GM12878 (cell line): ENCODE results near the gene OLA1. TPM values are rescaled to one million over a fixed set of nuclear protein-coding genes. Genes with fewer than 3 reads are reported as not detected.

Source experiments
- ATAC-seq: fragments of 200-7000 bp; cut with Tn5 transposase; 3 replicates; pipeline ENCODE4 v1.9.1; 2020; ENCODE audit warnings: mild to moderate bottlenecking, moderate library complexity
- BruUV-seq: library from RNA; stranded (reverse); fragments of 400-500 nt; replicated peaks from 2 replicates; lab custom pipeline; 2021; lab: Mats Ljungman, UMichigan
- CTCF ChIA-PET: fragments of 300-600 bp; sonication (Branson Sonifier 250); formaldehyde crosslinking; extraction: SDS; loops from one replicate; lab custom pipeline; 2021; ENCODE audit warnings: inconsistent platforms; lab: Yijun Ruan, JAX
- POLR2A ChIA-PET: fragments of 350-600 bp; formaldehyde crosslinking; extraction: SDS; loops from one replicate; lab custom pipeline; 2021; ENCODE audit warnings: inconsistent platforms; lab: Charles Lee
- RAD21 ChIA-PET: fragments of 300-600 bp; sonication (Branson Sonifier 250); formaldehyde crosslinking; loops from one replicate; lab custom pipeline; 2023; ENCODE audit warnings: antibody characterized with exemption; ENCODE audit not compliant: unreplicated experiment; lab: Charles Lee
- SMC1A ChIA-PET: fragments of 300-600 bp; sonication (Branson Sonifier 250); formaldehyde crosslinking; loops from one replicate; lab custom pipeline; 2023; ENCODE audit not compliant: unreplicated experiment, uncharacterized antibody; lab: Charles Lee
- DNase-seq: peaks from one replicate; pipeline ENCODE4 v3.0.0-alpha.2; 2011; ENCODE audit warnings: low read depth, low spot score
- FAIRE-seq: peaks from 3 replicates; lab custom pipeline; 2011; peaks lifted over from hg19 to GRCh38; lab: Jason Lieb, UNC
- H2AFZ ChIP-seq: 2 replicates; pipeline ENCODE4 v1.6.0; 2011; ENCODE audit warnings: low read depth, low read length, control low read depth; ENCODE audit not compliant: control insufficient read depth
- H3K27ac ChIP-seq: 2 replicates; pipeline ENCODE4 v1.5.1; 2011; ENCODE audit warnings: control low read depth; ENCODE audit not compliant: control insufficient read depth, insufficient read depth
- H3K27me3 ChIP-seq, 2 experiments: replicated peaks in 1 of 2; 2 replicates each; pipeline versions ENCODE4 v1.6.0 to v1.6.1; 2011; ENCODE audit warnings: low read length in 1 of 2; ENCODE audit not compliant: control insufficient read depth in 2 of 2, insufficient read depth in 2 of 2
- H3K36me3 ChIP-seq, 2 experiments: 2 replicates each; pipeline ENCODE4 v1.5.1; 2011; ENCODE audit warnings: low read length in 1 of 2; ENCODE audit not compliant: control insufficient read depth in 2 of 2, insufficient read depth in 2 of 2
- H3K4me1 ChIP-seq: 2 replicates; pipeline ENCODE4 v1.6.1; 2011; ENCODE audit warnings: mild to moderate bottlenecking, low read length, moderate library complexity, mixed read lengths; ENCODE audit not compliant: control insufficient read depth, insufficient read depth
- H3K4me2 ChIP-seq: 2 replicates; pipeline ENCODE4 v1.6.0; 2011; ENCODE audit warnings: control low read depth; ENCODE audit not compliant: control insufficient read depth, insufficient read depth
- H3K4me3 ChIP-seq: fragments of 200-600 bp; sonication (generic); 2 replicates; pipeline ENCODE4 v1.5.1; 2016
- H3K79me2 ChIP-seq: 2 replicates; pipeline ENCODE4 v1.6.0; 2011; ENCODE audit warnings: low read length; ENCODE audit not compliant: control insufficient read depth, insufficient read depth
- H3K9ac ChIP-seq: 2 replicates; pipeline ENCODE4 v1.8.0; 2011; ENCODE audit warnings: low read length, control low read depth, mixed read lengths; ENCODE audit not compliant: control insufficient read depth, insufficient read depth
- H3K9me3 ChIP-seq: replicated peaks from 3 replicates; pipeline ENCODE4 v1.5.1; 2011; ENCODE audit warnings: mild to moderate bottlenecking, low read length; ENCODE audit not compliant: control insufficient read depth, insufficient read depth
- H4K20me1 ChIP-seq: 2 replicates; pipeline ENCODE4 v1.6.0; 2011; ENCODE audit not compliant: control insufficient read depth, insufficient read depth
- CBX3 ChIP-seq: fragments of 200-600 bp; sonication (generic); IDR thresholded peaks from 2 replicates; pipeline ENCODE4 v1.6.1; 2016; ENCODE audit warnings: low read depth, borderline replicate concordance
- CHD2 ChIP-seq: IDR thresholded peaks from 2 replicates; pipeline ENCODE4 v1.6.1; 2011; ENCODE audit warnings: low read depth, low read length, improper control_type of control experiment, borderline replicate concordance
- EZH2 ChIP-seq: IDR thresholded peaks from 2 replicates; pipeline ENCODE4 v1.6.1; 2012; ENCODE audit warnings: low read depth, mild to moderate bottlenecking, control low read depth, inconsistent platforms, low read length, borderline replicate concordance; ENCODE audit not compliant: control insufficient read depth
- FOXK2 ChIP-seq: fragments of 450-650 bp; IDR thresholded peaks from 2 replicates; pipeline ENCODE4 v1.6.1; 2017; ENCODE audit warnings: mild to moderate bottlenecking, moderate library complexity
- JUNB ChIP-seq: IDR thresholded peaks from 2 replicates; pipeline ENCODE4 v1.6.1; 2016; ENCODE audit warnings: antibody characterized with exemption, mild to moderate bottlenecking
- NBN ChIP-seq: fragments of 450-650 bp; IDR thresholded peaks from 2 replicates; pipeline ENCODE4 v1.6.1; 2016
- PML ChIP-seq: IDR thresholded peaks from 2 replicates; pipeline ENCODE4 v1.6.1; 2012; ENCODE audit warnings: low read length, inconsistent platforms
- POLR2AphosphoS5 ChIP-seq: IDR thresholded peaks from 2 replicates; pipeline ENCODE4 v1.6.1; 2011; ENCODE audit warnings: mild to moderate bottlenecking, low read length, inconsistent platforms
- SIN3A ChIP-seq: IDR thresholded peaks from 2 replicates; pipeline ENCODE4 v1.6.1; 2012; ENCODE audit warnings: low read depth, low read length, improper control_type of control experiment
- SP1 ChIP-seq: IDR thresholded peaks from one replicate; pipeline ENCODE4 v1.6.1; 2011; ENCODE audit warnings: low read depth, low read length
- TAF1 ChIP-seq: IDR thresholded peaks from 2 replicates; pipeline ENCODE4 v1.6.1; 2011; ENCODE audit warnings: mild to moderate bottlenecking, low read depth, low read length, borderline replicate concordance
- TARDBP ChIP-seq: IDR thresholded peaks from 2 replicates; pipeline ENCODE4 v1.6.1; 2016; ENCODE audit warnings: borderline replicate concordance
- WGBS: methylation state at CpG from one replicate; pipeline ENCODE4 v1.1.6; 2016; ENCODE audit warnings: low lambda C conversion rate; ENCODE audit not compliant: insufficient replicate concordance, insufficient coverage; ENCODE audit errors: missing lambda C conversion rate; 5-methylcytosine and 5-hydroxymethylcytosine counted together
- in situ Hi-C: fragments of 300-500 bp; cut with MboI; formaldehyde crosslinking; loops from 9 replicates; pipeline ENCODE4 v1.14.3; 2018; ENCODE audit warnings: mixed read lengths
- intact Hi-C: fragments of 100-400 bp; cut with micrococcal nuclease; formaldehyde crosslinking; loops from one replicate; pipeline ENCODE4 v1.14.2; 2022; ENCODE audit not compliant: unreplicated experiment
- polyA plus RNA-seq, 11 experiments: library from polyadenylated mRNA; depleted of rRNA in 4 of 11; unstranded in 6 of 11; stranded (reverse) in 5 of 11; fragments of >200 nt; fragmentation: Nextera tagmentation in 4 of 11; fragmentation: Illumina TruSeq in 1 of 11; extraction: Ambion mirVana in 4 of 11; extraction: Trizol in 1 of 11; gene quantifications; 1 replicate in 1 of 11; 2 replicates in 10 of 11; pipeline versions ENCODE4 v1.2.1 to v1.2.3, GENCODE V29; 2011 to 2016; ENCODE audit warnings: inconsistent platforms in 2 of 11, missing spikeins in 2 of 11, low read depth in 1 of 11
- total RNA-seq, 4 experiments: library from RNA; depleted of rRNA in 3 of 4; stranded (reverse); fragments of >200 nt in 3 of 4; fragmentation: Illumina TruSeq in 1 of 4; extraction: Trizol in 1 of 4; gene quantifications; 2 replicates each; pipeline versions ENCODE4 v1.2.1 to v1.2.3, GENCODE V29; 2013 to 2021
- TF ChIP-seq, protein P1 (sequence below): fragments of 450-650 bp; IDR thresholded peaks from 2 replicates; pipeline ENCODE4 v1.6.1; 2018; ENCODE audit warnings: mild to moderate bottlenecking, low read depth, moderate library complexity; ENCODE audit not compliant: partially characterized antibody
- TF ChIP-seq, protein P2 (sequence below): fragments of 150-350 bp; IDR thresholded peaks from 2 replicates; pipeline ENCODE4 v1.6.1; 2016; ENCODE audit warnings: low read depth, low read length
- TF ChIP-seq, protein P3 (sequence below): IDR thresholded peaks from 2 replicates; pipeline ENCODE4 v1.6.1; 2011; ENCODE audit warnings: borderline replicate concordance, low read depth, mild to moderate bottlenecking, moderate library complexity, low read length; ENCODE audit not compliant: insufficient read depth, poor library complexity, severe bottlenecking

Gene OLA1
- total and polyA plus RNA-seq, 10 of the 15 experiments (the other 5 are each of a cell fraction or from before 2014, with no cell fraction given): 107 to 238 (median 142) TPM

DNA sequence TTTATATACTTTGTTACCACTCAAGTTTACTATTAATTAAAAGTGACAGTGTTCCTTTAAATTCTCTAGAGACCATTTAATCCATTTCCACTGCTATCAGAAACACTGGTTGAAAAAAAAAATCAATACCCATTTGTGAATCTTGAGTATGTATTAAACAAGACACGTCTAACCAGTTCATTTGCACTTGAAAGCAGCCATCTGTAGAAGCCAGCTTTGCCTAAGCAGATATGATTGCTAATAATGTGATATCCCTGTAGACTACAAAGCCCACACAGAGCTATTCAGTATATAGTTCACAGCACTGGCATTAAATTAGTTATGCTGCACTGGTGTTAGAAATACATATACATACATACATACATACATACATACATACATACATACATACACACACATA lies 171.4 kb downstream of the OLA1 start:
- no TSS peak for BruUV-seq
- intact Hi-C loops: no loop called here
- POLR2A ChIA-PET: no interaction called here

More for the DNA sequence above, 171.4 kb downstream of the OLA1 start:
- RAD21 ChIA-PET: no interaction called here
- Histone ChIP-seq H3K9ac (no peak overlapping the region), H3K36me3 (peaks cover 1 to 12% of the 10 kb centered on the region in 2 experiments), H3K4me1 (no peaks in the 10 kb centered on the region), H2AFZ (no peak overlapping the region), H3K9me3 (no peaks in the 10 kb centered on the region), H3K4me2 (no peak overlapping the region), H3K27me3 (no peaks in the 10 kb centered on the region), H3K4me3 (no peak overlapping the region), H3K27ac (no peak overlapping the region), H4K20me1 (no peaks in the 10 kb centered on the region), H3K79me2 (no peaks in the 10 kb centered on the region)
- in situ Hi-C loops: no loop called here
- WGBS: 58% methylated on average over 1 of the region's 1 CpG
- SMC1A ChIA-PET: interaction anchor here (0.9 to 1.8 kb wide), 2 partner anchors 12 kb away, joined by 3 to 6 read pairs; no protein-coding TSS in a partner anchor
- no peak for ATAC-seq
- DNase-seq: no peak
- CTCF ChIA-PET: interaction anchor here (1.1 to 1.2 kb wide), 2 partner anchors 24 to 29 kb away, joined by 3 read pairs; no protein-coding TSS in a partner anchor
- FAIRE-seq: no peak
- TF ChIP-seq CBX3 (no peak), TARDBP (no peak), POLR2AphosphoS5 (no peak), FOXK2 (no peak), TAF1 (no peak), NBN (no peak), SP1 (no peak), CHD2 (no peak), SIN3A (no peak), PML (no peak), EZH2 (no peak), JUNB (no peak)
- TF ChIP-seq, protein P1, sequence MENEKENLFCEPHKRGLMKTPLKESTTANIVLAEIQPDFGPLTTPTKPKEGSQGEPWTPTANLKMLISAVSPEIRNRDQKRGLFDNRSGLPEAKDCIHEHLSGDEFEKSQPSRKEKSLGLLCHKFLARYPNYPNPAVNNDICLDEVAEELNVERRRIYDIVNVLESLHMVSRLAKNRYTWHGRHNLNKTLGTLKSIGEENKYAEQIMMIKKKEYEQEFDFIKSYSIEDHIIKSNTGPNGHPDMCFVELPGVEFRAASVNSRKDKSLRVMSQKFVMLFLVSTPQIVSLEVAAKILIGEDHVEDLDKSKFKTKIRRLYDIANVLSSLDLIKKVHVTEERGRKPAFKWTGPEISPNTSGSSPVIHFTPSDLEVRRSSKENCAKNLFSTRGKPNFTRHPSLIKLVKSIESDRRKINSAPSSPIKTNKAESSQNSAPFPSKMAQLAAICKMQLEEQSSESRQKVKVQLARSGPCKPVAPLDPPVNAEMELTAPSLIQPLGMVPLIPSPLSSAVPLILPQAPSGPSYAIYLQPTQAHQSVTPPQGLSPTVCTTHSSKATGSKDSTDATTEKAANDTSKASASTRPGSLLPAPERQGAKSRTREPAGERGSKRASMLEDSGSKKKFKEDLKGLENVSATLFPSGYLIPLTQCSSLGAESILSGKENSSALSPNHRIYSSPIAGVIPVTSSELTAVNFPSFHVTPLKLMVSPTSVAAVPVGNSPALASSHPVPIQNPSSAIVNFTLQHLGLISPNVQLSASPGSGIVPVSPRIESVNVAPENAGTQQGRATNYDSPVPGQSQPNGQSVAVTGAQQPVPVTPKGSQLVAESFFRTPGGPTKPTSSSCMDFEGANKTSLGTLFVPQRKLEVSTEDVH: no peak
- TF ChIP-seq, protein P2, sequence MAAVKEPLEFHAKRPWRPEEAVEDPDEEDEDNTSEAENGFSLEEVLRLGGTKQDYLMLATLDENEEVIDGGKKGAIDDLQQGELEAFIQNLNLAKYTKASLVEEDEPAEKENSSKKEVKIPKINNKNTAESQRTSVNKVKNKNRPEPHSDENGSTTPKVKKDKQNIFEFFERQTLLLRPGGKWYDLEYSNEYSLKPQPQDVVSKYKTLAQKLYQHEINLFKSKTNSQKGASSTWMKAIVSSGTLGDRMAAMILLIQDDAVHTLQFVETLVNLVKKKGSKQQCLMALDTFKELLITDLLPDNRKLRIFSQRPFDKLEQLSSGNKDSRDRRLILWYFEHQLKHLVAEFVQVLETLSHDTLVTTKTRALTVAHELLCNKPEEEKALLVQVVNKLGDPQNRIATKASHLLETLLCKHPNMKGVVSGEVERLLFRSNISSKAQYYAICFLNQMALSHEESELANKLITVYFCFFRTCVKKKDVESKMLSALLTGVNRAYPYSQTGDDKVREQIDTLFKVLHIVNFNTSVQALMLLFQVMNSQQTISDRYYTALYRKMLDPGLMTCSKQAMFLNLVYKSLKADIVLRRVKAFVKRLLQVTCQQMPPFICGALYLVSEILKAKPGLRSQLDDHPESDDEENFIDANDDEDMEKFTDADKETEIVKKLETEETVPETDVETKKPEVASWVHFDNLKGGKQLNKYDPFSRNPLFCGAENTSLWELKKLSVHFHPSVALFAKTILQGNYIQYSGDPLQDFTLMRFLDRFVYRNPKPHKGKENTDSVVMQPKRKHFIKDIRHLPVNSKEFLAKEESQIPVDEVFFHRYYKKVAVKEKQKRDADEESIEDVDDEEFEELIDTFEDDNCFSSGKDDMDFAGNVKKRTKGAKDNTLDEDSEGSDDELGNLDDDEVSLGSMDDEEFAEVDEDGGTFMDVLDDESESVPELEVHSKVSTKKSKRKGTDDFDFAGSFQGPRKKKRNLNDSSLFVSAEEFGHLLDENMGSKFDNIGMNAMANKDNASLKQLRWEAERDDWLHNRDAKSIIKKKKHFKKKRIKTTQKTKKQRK: no peak
- TF ChIP-seq, protein P3, sequence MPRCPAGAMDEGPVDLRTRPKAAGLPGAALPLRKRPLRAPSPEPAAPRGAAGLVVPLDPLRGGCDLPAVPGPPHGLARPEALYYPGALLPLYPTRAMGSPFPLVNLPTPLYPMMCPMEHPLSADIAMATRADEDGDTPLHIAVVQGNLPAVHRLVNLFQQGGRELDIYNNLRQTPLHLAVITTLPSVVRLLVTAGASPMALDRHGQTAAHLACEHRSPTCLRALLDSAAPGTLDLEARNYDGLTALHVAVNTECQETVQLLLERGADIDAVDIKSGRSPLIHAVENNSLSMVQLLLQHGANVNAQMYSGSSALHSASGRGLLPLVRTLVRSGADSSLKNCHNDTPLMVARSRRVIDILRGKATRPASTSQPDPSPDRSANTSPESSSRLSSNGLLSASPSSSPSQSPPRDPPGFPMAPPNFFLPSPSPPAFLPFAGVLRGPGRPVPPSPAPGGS: no peak
